HL-60/S4 (cell line): ENCODE measurements around the gene SHLD2.
"Not testable (repeated sequence)": the region's sequence is repeated elsewhere in the genome, so short reads cannot be mapped to it uniquely, and the experiment has no call there.

ENCODE experiments used
- in situ Hi-C: fragments of 300-500 bp; cut with MboI; formaldehyde crosslinking; loops from 2 replicates; pipeline ENCODE4 v1.14.3; 2022; ENCODE audit warnings: low sequenced_read_pairs

Gene SHLD2

GRCh38 chr10:87083576-87084290 is 11.3 kb upstream of the SHLD2 start:
- in situ Hi-C loops, result not testable (repeated sequence)

GRCh38 chr10:87084291-87084782 is 10.7 kb upstream of the SHLD2 start:
- in situ Hi-C loops, result not testable (repeated sequence)

GRCh38 chr10:87085537-87085936 is 9.5 kb upstream of the SHLD2 start:
- in situ Hi-C loops, result no loop called here

- in situ Hi-C loops, result no loop called here
These were observed 5.3 kb upstream of the SHLD2 start for GRCh38 chr10:87089746-87090145.

- in situ Hi-C loops, result no loop called here
These were observed 4.2 kb upstream of the SHLD2 start for GRCh38 chr10:87090779-87091178.

- in situ Hi-C loops, result no loop called here
These were observed 2.6 kb upstream of the SHLD2 start for GRCh38 chr10:87092376-87092860.

- in situ Hi-C loops, result no loop called here
These were observed 2.0 kb upstream of the SHLD2 start for GRCh38 chr10:87092861-87093631.

- in situ Hi-C loops, result no loop called here
These were observed 1.2 kb upstream of the SHLD2 start for GRCh38 chr10:87093632-87094372.

GRCh38 chr10:87095236-87095945 is 385 bp downstream of the SHLD2 start:
- in situ Hi-C loops, result no loop called here

GRCh38 chr10:87101996-87102395 is 7.0 kb downstream of the SHLD2 start:
- in situ Hi-C loops, result no loop called here

GRCh38 chr10:87104727-87105126 is 9.7 kb downstream of the SHLD2 start:
- in situ Hi-C loops, result not testable (repeated sequence)

- in situ Hi-C loops, result no loop called here
These were observed 10.6 kb downstream of the SHLD2 start for GRCh38 chr10:87105446-87106124.

GRCh38 chr10:87118122-87118521 is 23.1 kb downstream of the SHLD2 start:
- in situ Hi-C loops, result not testable (repeated sequence)

- in situ Hi-C loops, result not testable (repeated sequence)
These were observed 24.0 kb downstream of the SHLD2 start for GRCh38 chr10:87119029-87119428.

GRCh38 chr10:87123351-87123750 is 28.3 kb downstream of the SHLD2 start:
- in situ Hi-C loops, result not testable (repeated sequence)

GRCh38 chr10:87127048-87127447 is 32.0 kb downstream of the SHLD2 start:
- in situ Hi-C loops, result not testable (repeated sequence)

- in situ Hi-C loops, result not testable (repeated sequence)
These were observed 32.7 kb downstream of the SHLD2 start for GRCh38 chr10:87127607-87128156.

GRCh38 chr10:87132176-87132575 is 37.2 kb downstream of the SHLD2 start:
- in situ Hi-C loops, result not testable (repeated sequence)

- in situ Hi-C loops, result not testable (repeated sequence)
These were observed 38.9 kb downstream of the SHLD2 start for GRCh38 chr10:87133936-87134335.

- in situ Hi-C loops, result not testable (repeated sequence)
These were observed 39.4 kb downstream of the SHLD2 start for GRCh38 chr10:87134440-87134839.
